Measurements from ENCODE around the gene CSAG3. TPM values are rescaled to one million over a fixed set of nuclear protein-coding genes. Genes with fewer than 3 reads are reported as not detected.
"Not testable (repeated sequence)": the region's sequence is repeated elsewhere in the genome, so short reads cannot be mapped to it uniquely, and the experiment has no call there.

The CSAG3 gene
- total and polyA plus RNA-seq, 4 donors = not detected

GRCh38 chrX:152738560-152738959 is 20.5 kb upstream of the CSAG3 start:
- no peak for ATAC-seq (ENCODE audit: insufficient read depth, low FRiP score)
- Histone ChIP-seq H3K27me3 (ENCODE audit: control insufficient read depth in 3 of 3, insufficient read depth in 3 of 3, low read length in 2 of 3) (no peaks in the 10 kb centered on the region), H3K36me3 (ENCODE audit: control insufficient read depth in 4 of 4, insufficient read depth in 4 of 4, low read length in 4 of 4) (no peaks in the 10 kb centered on the region), H3K9me3 (ENCODE audit: control insufficient read depth in 4 of 4, insufficient read depth in 3 of 4, low read length in 3 of 4) (peaks cover 0 to 2% (median 0%) of the 10 kb centered on the region in 4 donors), H3K27ac (ENCODE audit: low read depth in 1 of 2, low read length in 1 of 2) (no peak overlapping the region), H3K4me3 (no peak overlapping the region), H3K4me1 (ENCODE audit: control insufficient read depth in 5 of 5, insufficient read depth in 5 of 5, low read length in 5 of 5) (no peaks in the 10 kb centered on the region), H3K9ac (ENCODE audit: insufficient read depth in 1 of 2, low read length in 2 of 2) (no peak overlapping the region)
- no peak for DNase-seq
- no peak for TF ChIP-seq CTCF (IDR thresholded peaks at IDR 0.05; ENCODE audit: control extremely low read depth, extremely low read depth)
- 83 to 98% methylated on average over 5 of the region's 5 CpGs for WGBS, 2 donors

- not testable (repeated sequence) for H3K27ac ChIP-seq (ENCODE audit: low read depth in 1 of 2, low read length in 1 of 2); H3K36me3 ChIP-seq (ENCODE audit: control insufficient read depth in 4 of 4, insufficient read depth in 4 of 4, low read length in 4 of 4); ATAC-seq (ENCODE audit: insufficient read depth, low FRiP score); H3K9me3 ChIP-seq (ENCODE audit: control insufficient read depth in 4 of 4, insufficient read depth in 3 of 4, low read length in 3 of 4); H3K4me3 ChIP-seq; DNase-seq; H3K27me3 ChIP-seq (ENCODE audit: control insufficient read depth in 3 of 3, insufficient read depth in 3 of 3, low read length in 2 of 3); H3K4me1 ChIP-seq (ENCODE audit: control insufficient read depth in 5 of 5, insufficient read depth in 5 of 5, low read length in 5 of 5); H3K9ac ChIP-seq (ENCODE audit: insufficient read depth in 1 of 2, low read length in 2 of 2)
- no CpG with 5 or more reads among the region's 35 CpGs for WGBS, 2 donors
These were observed 5.0 kb upstream of the CSAG3 start, which contains the start of gene MAGEA2 for GRCh38 chrX:152753686-152754650. TSS of gene MAGEA2 (minus strand) at chrX:152753842. CDS start at chrX:152751363, 2,479 bp downstream.

GRCh38 chrX:152754871-152755270 is 4.1 kb upstream of the CSAG3 start:
- WGBS, 2 donors = no CpG with 5 or more reads among the region's 5 CpGs

GRCh38 chrX:152759544-152759943 is 526 bp downstream of the CSAG3 start:
- H3K4me1 ChIP-seq (ENCODE audit: control insufficient read depth in 5 of 5, insufficient read depth in 5 of 5, low read length in 5 of 5); DNase-seq; ATAC-seq (ENCODE audit: insufficient read depth, low FRiP score); H3K9ac ChIP-seq (ENCODE audit: insufficient read depth in 1 of 2, low read length in 2 of 2); H3K27ac ChIP-seq (ENCODE audit: low read depth in 1 of 2, low read length in 1 of 2); H3K4me3 ChIP-seq; H3K27me3 ChIP-seq (ENCODE audit: control insufficient read depth in 3 of 3, insufficient read depth in 3 of 3, low read length in 2 of 3); H3K36me3 ChIP-seq (ENCODE audit: control insufficient read depth in 4 of 4, insufficient read depth in 4 of 4, low read length in 4 of 4); H3K9me3 ChIP-seq (ENCODE audit: control insufficient read depth in 4 of 4, insufficient read depth in 3 of 4, low read length in 3 of 4): not testable (repeated sequence)
- 60 to 67% methylated on average over 1 to 6 of the region's 7 CpGs for WGBS, 2 donors

More at GRCh38 chrX:152754871-152755270, 4.1 kb upstream of the CSAG3 start:
- H3K9me3 ChIP-seq (ENCODE audit: control insufficient read depth in 4 of 4, insufficient read depth in 3 of 4, low read length in 3 of 4); DNase-seq; H3K4me3 ChIP-seq; H3K4me1 ChIP-seq (ENCODE audit: control insufficient read depth in 5 of 5, insufficient read depth in 5 of 5, low read length in 5 of 5); H3K27ac ChIP-seq (ENCODE audit: low read depth in 1 of 2, low read length in 1 of 2); H3K36me3 ChIP-seq (ENCODE audit: control insufficient read depth in 4 of 4, insufficient read depth in 4 of 4, low read length in 4 of 4); H3K9ac ChIP-seq (ENCODE audit: insufficient read depth in 1 of 2, low read length in 2 of 2); H3K27me3 ChIP-seq (ENCODE audit: control insufficient read depth in 3 of 3, insufficient read depth in 3 of 3, low read length in 2 of 3); ATAC-seq (ENCODE audit: insufficient read depth, low FRiP score): not testable (repeated sequence)

- 82 to 90% methylated on average over 2 to 4 of the region's 7 CpGs for WGBS, 2 donors
These were observed 2.6 kb downstream of the CSAG3 start for GRCh38 chrX:152761582-152761981.

GRCh38 chrX:152766562-152766961 is 7.5 kb downstream of the CSAG3 start:
- not testable (repeated sequence) for H3K27ac ChIP-seq (ENCODE audit: low read depth in 1 of 2, low read length in 1 of 2); DNase-seq; H3K9ac ChIP-seq (ENCODE audit: insufficient read depth in 1 of 2, low read length in 2 of 2); H3K4me1 ChIP-seq (ENCODE audit: control insufficient read depth in 5 of 5, insufficient read depth in 5 of 5, low read length in 5 of 5); H3K36me3 ChIP-seq (ENCODE audit: control insufficient read depth in 4 of 4, insufficient read depth in 4 of 4, low read length in 4 of 4); H3K27me3 ChIP-seq (ENCODE audit: control insufficient read depth in 3 of 3, insufficient read depth in 3 of 3, low read length in 2 of 3); H3K4me3 ChIP-seq; H3K9me3 ChIP-seq (ENCODE audit: control insufficient read depth in 4 of 4, insufficient read depth in 3 of 4, low read length in 3 of 4); ATAC-seq (ENCODE audit: insufficient read depth, low FRiP score)
- 71 to 86% methylated on average over 8 to 9 of the region's 9 CpGs for whole genome bisulfite sequencing, 2 donors

More at GRCh38 chrX:152761582-152761981, 2.6 kb downstream of the CSAG3 start:
- H3K9ac ChIP-seq (ENCODE audit: insufficient read depth in 1 of 2, low read length in 2 of 2); H3K27me3 ChIP-seq (ENCODE audit: control insufficient read depth in 3 of 3, insufficient read depth in 3 of 3, low read length in 2 of 3); H3K27ac ChIP-seq (ENCODE audit: low read depth in 1 of 2, low read length in 1 of 2); H3K9me3 ChIP-seq (ENCODE audit: control insufficient read depth in 4 of 4, insufficient read depth in 3 of 4, low read length in 3 of 4); ATAC-seq (ENCODE audit: insufficient read depth, low FRiP score); H3K4me1 ChIP-seq (ENCODE audit: control insufficient read depth in 5 of 5, insufficient read depth in 5 of 5, low read length in 5 of 5); H3K36me3 ChIP-seq (ENCODE audit: control insufficient read depth in 4 of 4, insufficient read depth in 4 of 4, low read length in 4 of 4); H3K4me3 ChIP-seq; DNase-seq: not testable (repeated sequence)

- ATAC-seq (ENCODE audit: insufficient read depth, low FRiP score); H3K4me3 ChIP-seq; H3K27me3 ChIP-seq (ENCODE audit: control insufficient read depth in 3 of 3, insufficient read depth in 3 of 3, low read length in 2 of 3); DNase-seq; H3K9ac ChIP-seq (ENCODE audit: insufficient read depth in 1 of 2, low read length in 2 of 2); H3K27ac ChIP-seq (ENCODE audit: low read depth in 1 of 2, low read length in 1 of 2); H3K36me3 ChIP-seq (ENCODE audit: control insufficient read depth in 4 of 4, insufficient read depth in 4 of 4, low read length in 4 of 4); H3K9me3 ChIP-seq (ENCODE audit: control insufficient read depth in 4 of 4, insufficient read depth in 3 of 4, low read length in 3 of 4); H3K4me1 ChIP-seq (ENCODE audit: control insufficient read depth in 5 of 5, insufficient read depth in 5 of 5, low read length in 5 of 5): not testable (repeated sequence)
- WGBS, 2 donors = no CpG with 5 or more reads among the region's 29 CpGs
These were observed 10.7 kb downstream of the CSAG3 start, which contains the start of gene MAGEA6 for GRCh38 chrX:152769549-152770289. TSS of gene MAGEA6 (minus strand) at chrX:152769689. CDS start at chrX:152767650, 2,039 bp downstream.

Data from lung (tissue), 12 donors.